Measurements from ENCODE around the gene PECR. TPM values are rescaled to one million over a fixed set of nuclear protein-coding genes. Genes with fewer than 3 reads are reported as not detected.
"Not testable (repeated sequence)": the region's sequence is repeated elsewhere in the genome, so short reads cannot be mapped to it uniquely, and the experiment has no call there.

Gene PECR
- total RNA-seq, 1 experiment from 2014 or later, result 15.3 TPM

GRCh38 chr2:216081012-216081411, 597 bp downstream of the PECR start:
- H3K9ac ChIP-seq (ENCODE audit: extremely low read depth, insufficient read length, low read length), result peak overlapping the region; percentile 76
- no peaks in the 10 kb centered on the region; the same call in 1 of the 2 replicates for H3K27me3 ChIP-seq (ENCODE audit: insufficient read depth, low read length)
- H3K4me2 ChIP-seq (ENCODE audit: insufficient read depth, insufficient read length, low read length), result peak overlapping the region; percentile 95
- H3K18ac ChIP-seq (ENCODE audit: insufficient read length, low read depth, low read length), result no peak overlapping the region
- no peak overlapping the region for H2AK5ac ChIP-seq (ENCODE audit: insufficient read length, low read length)
- Mint-ChIP-seq H3K36me3 (ENCODE audit: insufficient read depth in 1 of 3, low read depth in 3 of 3) (peaks cover 0 to 3% (median 0%) of the 10 kb centered on the region in 3 experiments; a peak in 3 of 7 replicates), H3K27me3 (ENCODE audit: low read depth) (no peaks in the 10 kb centered on the region; the same call in 1 of the 2 replicates), H3K4me1 (peaks cover 31 to 37% of the 10 kb centered on the region in 2 experiments), H3K9me3 (no peaks in the 10 kb centered on the region), H3K27ac (peak overlapping the region; percentile 89 to 98 (median 93); a peak in 6 of 7 replicates), H3K4me3 (peak overlapping the region; percentile 89 to 90)
- TF ChIP-seq CTCF (conservative IDR thresholded peaks at IDR 0.05), result no peak
- DNase-seq, result no peak
- H3K79me1 ChIP-seq (ENCODE audit: insufficient read depth, low read depth, low read length, poor library complexity, severe bottlenecking), result no peaks in the 10 kb centered on the region
- H2BK15ac ChIP-seq (ENCODE audit: low read depth, low read length), result no peak overlapping the region
- WGBS (ENCODE audit: extremely low coverage, insufficient read length, low lambda C conversion rate), result no CpG with 5 or more reads among the region's 1 CpG
- no peak overlapping the region for H2BK120ac ChIP-seq (ENCODE audit: low read depth, low read length, poor library complexity, severe bottlenecking)
- H3T11ph ChIP-seq (ENCODE audit: low read length), result no peak overlapping the region
- H3K14ac ChIP-seq (ENCODE audit: insufficient read depth, low read length), result no peak overlapping the region
- H4K20me1 ChIP-seq (ENCODE audit: control insufficient read depth, insufficient read depth, insufficient read length), result no peaks in the 10 kb centered on the region
- no peak overlapping the region for H3K23ac ChIP-seq (ENCODE audit: insufficient read length, low read depth, low read length)
- no peak overlapping the region for H4K8ac ChIP-seq (replicated peaks; ENCODE audit: insufficient read length, low read depth, low read length)
- H2BK5ac ChIP-seq (ENCODE audit: insufficient read length, low read length), result no peak overlapping the region
- H3K79me2 ChIP-seq (ENCODE audit: insufficient read depth, low read length), result no peaks in the 10 kb centered on the region
- no peak overlapping the region for H2BK12ac ChIP-seq (ENCODE audit: insufficient read length, low read depth, low read length)
- no peak overlapping the region for H2AFZ ChIP-seq (ENCODE audit: low read length)
- peaks cover 15% of the 10 kb centered on the region for H3K23me2 ChIP-seq (ENCODE audit: insufficient read length, low read depth, low read length, poor library complexity, severe bottlenecking)
- H3K4ac ChIP-seq (ENCODE audit: low read depth, low read length), result no peak overlapping the region
- H3K9me3 ChIP-seq (ENCODE audit: control insufficient read depth, low read depth, low read length), result no peaks in the 10 kb centered on the region
- no peak overlapping the region for H3K27ac ChIP-seq (ENCODE audit: insufficient read length, low read depth, low read length)
- no peak overlapping the region for H3K56ac ChIP-seq (ENCODE audit: insufficient read length, low read depth, low read length)
- H4K5ac ChIP-seq (ENCODE audit: insufficient read length, low read depth, low read length), result no peak overlapping the region
- peaks cover 12% of the 10 kb centered on the region for H3K4me1 ChIP-seq (ENCODE audit: insufficient read depth, low read length)
- H2BK20ac ChIP-seq (ENCODE audit: low read depth, low read length, poor library complexity, severe bottlenecking), result no peak overlapping the region
- H4K91ac ChIP-seq (ENCODE audit: insufficient read length, low read depth, low read length), result no peak overlapping the region

- not testable (repeated sequence) for H4K5ac ChIP-seq (ENCODE audit: insufficient read length, low read depth, low read length); H2BK15ac ChIP-seq (ENCODE audit: low read depth, low read length); H3K79me1 ChIP-seq (ENCODE audit: insufficient read depth, low read depth, low read length, poor library complexity, severe bottlenecking); H2BK120ac ChIP-seq (ENCODE audit: low read depth, low read length, poor library complexity, severe bottlenecking); H2AK5ac ChIP-seq (ENCODE audit: insufficient read length, low read length); H4K8ac ChIP-seq (replicated peaks; ENCODE audit: insufficient read length, low read depth, low read length); H3K4ac ChIP-seq (ENCODE audit: low read depth, low read length); H3K4me2 ChIP-seq (ENCODE audit: insufficient read depth, insufficient read length, low read length); H3K36me3 Mint-ChIP-seq (ENCODE audit: insufficient read depth in 1 of 3, low read depth in 3 of 3); DNase-seq; H3K18ac ChIP-seq (ENCODE audit: insufficient read length, low read depth, low read length); H2AFZ ChIP-seq (ENCODE audit: low read length); H3K56ac ChIP-seq (ENCODE audit: insufficient read length, low read depth, low read length); H3K27me3 ChIP-seq (ENCODE audit: insufficient read depth, low read length); H2BK20ac ChIP-seq (ENCODE audit: low read depth, low read length, poor library complexity, severe bottlenecking); H3K27me3 Mint-ChIP-seq (ENCODE audit: low read depth); H3K14ac ChIP-seq (ENCODE audit: insufficient read depth, low read length); H3K27ac Mint-ChIP-seq; H3K9ac ChIP-seq (ENCODE audit: extremely low read depth, insufficient read length, low read length); H2BK5ac ChIP-seq (ENCODE audit: insufficient read length, low read length); H3K9me3 ChIP-seq (ENCODE audit: control insufficient read depth, low read depth, low read length); H3T11ph ChIP-seq (ENCODE audit: low read length); H3K9me3 Mint-ChIP-seq; H4K20me1 ChIP-seq (ENCODE audit: control insufficient read depth, insufficient read depth, insufficient read length); H3K79me2 ChIP-seq (ENCODE audit: insufficient read depth, low read length); H2BK12ac ChIP-seq (ENCODE audit: insufficient read length, low read depth, low read length); H4K91ac ChIP-seq (ENCODE audit: insufficient read length, low read depth, low read length); H3K23ac ChIP-seq (ENCODE audit: insufficient read length, low read depth, low read length); H3K27ac ChIP-seq (ENCODE audit: insufficient read length, low read depth, low read length)
- Mint-ChIP-seq H3K4me3 (peak overlapping the region in 1 of 2 experiments; percentile 60; a peak in 1 of 5 replicates), H3K4me1 (peaks cover 31 to 37% of the 10 kb centered on the region in 2 experiments)
- Histone ChIP-seq H3K4me1 (ENCODE audit: insufficient read depth, low read length) (peaks cover 12% of the 10 kb centered on the region), H3K23me2 (ENCODE audit: insufficient read length, low read depth, low read length, poor library complexity, severe bottlenecking) (peaks cover 15% of the 10 kb centered on the region)
- no CpG with 5 or more reads among the region's 10 CpGs for WGBS (ENCODE audit: extremely low coverage, insufficient read length, low lambda C conversion rate)
Measured at GRCh38 chr2:216080048-216080447, 1.6 kb downstream of the PECR start.

Data from H9 (cell line).